ENCODE data around the gene DTL.

DTL gene

DNA sequence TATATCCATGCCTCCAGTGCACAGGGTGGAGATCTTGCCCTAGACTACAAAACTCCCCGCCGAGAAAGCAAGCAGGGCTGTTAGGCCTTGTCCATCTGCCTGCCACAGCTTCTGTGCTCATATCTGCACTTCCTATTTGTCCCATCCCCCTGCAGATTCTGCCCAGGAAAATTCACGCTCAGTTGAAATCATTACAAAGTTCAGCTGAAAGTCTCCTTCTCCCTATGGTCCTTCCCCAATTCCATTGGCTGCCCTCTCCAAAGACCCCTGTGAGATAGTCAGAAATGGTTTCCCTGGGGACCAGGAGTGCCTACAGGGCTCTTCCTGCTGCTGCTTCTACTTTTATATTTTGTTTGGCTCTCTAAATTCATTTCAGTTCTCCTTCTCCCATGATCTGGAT is 63.2 kb downstream of the DTL start:
- no peak for DNase-seq

DNA sequence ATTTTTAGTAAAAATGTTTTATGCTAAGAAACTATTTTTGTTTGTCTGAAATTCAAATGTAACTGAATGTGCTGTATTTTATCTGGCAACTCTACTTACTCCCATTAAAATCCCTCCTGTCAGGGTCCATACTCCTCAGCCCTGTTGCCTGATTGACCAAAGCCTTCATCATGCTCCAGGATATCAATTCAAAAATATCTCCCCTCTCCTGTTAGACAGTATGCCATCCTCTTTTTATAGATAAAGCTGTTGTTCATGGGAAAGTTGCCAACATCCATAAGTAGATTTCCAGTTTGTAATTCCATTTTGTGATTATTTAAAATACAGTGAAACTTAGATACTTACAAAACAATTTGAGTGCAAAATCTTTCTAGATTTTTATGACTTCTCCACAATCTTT is 65.7 kb downstream of the DTL start:
- DNase-seq, result no peak

DNA sequence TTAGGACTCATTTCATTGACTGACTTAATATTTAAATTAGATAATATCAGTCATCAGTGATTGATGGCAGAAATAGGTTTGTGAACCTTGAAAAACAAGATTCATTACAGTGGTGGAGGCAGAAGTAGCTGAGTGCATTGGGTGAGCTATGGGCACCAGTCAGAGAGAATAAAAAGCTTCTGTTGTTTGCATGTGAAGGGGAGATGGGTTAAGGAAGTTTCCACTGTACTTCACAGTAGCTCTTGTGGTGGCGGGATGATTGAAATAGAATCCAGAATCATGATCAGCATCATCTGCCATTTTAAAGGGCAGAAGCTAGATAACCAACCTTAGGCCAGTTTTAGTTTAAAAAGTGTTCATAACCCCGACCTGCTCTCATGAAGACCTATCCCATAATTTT is 66.2 kb downstream of the DTL start:
- DNase-seq, result no peak

DNA sequence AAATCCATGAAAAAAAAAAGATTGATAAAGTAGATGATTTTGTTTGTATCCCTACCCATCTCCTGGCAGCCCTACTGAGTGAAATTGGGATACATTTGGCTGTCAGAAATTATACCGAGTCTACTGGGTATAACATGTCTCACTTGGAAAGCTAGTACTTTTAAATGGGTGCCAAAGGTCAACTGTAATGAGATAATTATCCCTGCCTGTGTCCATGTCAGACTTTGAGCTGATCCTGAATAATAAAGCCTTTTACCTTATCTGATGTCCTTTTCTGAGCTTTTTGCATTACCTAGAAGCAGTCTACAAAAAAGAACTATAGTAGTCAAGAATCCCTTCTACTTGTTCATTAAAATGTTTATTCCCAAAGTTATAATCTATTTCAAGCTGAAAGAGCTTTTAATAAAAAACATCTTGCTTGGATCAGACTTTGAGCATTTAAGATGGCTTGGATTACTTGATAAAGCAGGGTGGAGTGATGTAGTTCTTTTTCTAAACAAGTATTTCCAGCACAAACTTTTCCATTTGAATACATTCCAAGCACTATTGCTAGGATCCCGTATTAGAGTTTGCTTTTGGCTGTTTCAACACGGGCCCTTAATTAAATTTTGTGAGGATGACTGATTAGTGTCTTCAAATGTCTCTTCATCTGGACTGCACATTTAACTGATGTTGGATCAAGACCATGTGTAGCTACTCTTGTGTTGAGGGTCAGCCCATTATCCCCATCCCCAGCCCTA is 69.2 kb downstream of the DTL start:
- DNase-seq, result no peak

- DNase-seq, result no peak
These were observed 70.8 kb downstream of the DTL start for GRCh38 chr1:212106286-212106792.

GRCh38 chr1:212107481-212107880 is 71.9 kb downstream of the DTL start:
- DNase-seq, result no peak

DNA sequence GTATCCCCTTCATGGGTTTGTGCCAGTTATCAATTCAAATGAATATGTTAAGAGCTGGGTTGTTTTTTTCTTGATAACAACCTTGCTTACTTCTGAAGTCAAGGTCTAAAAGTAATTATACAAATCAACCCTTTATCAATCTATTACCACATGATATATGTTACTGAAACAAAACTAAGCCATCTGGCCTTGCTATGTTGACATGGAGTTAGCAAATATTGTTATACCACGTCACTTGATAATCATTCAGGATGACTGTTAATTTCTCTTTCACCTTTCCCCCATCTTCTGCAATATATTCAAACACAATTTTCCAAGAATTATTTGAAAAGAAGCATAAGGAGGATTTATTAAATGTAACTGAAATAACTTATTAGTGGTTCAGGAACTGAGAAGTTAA is 72.6 kb downstream of the DTL start:
- DNase-seq, result no peak

- no peak for DNase-seq
These were observed 73.4 kb downstream of the DTL start for GRCh38 chr1:212108981-212109380.

- no peak for DNase-seq
These were observed 74.2 kb downstream of the DTL start for GRCh38 chr1:212109728-212110127.

DNA sequence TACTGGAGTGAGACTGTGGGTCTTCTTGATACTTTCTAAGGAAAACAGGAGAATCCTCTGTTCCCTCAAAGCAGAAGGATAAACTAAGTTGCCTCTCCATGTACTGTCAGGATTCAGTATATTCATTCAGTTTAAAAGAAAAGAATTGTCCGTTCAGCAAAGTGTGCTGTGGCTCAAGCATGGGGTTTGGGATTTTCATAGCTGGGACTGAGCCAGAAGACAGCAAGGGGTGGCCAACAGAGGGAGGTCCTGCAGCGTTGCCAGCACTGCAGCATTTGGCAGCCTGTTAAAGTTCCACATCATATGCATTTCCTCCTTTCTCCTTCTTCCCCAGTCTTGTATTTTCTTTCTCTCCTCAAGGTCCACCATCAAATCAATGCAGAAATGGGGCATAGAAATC is 75.1 kb downstream of the DTL start:
- DNase-seq, result no peak

- DNase-seq, result no peak
These were observed 76.0 kb downstream of the DTL start for GRCh38 chr1:212111536-212111935.

DNA sequence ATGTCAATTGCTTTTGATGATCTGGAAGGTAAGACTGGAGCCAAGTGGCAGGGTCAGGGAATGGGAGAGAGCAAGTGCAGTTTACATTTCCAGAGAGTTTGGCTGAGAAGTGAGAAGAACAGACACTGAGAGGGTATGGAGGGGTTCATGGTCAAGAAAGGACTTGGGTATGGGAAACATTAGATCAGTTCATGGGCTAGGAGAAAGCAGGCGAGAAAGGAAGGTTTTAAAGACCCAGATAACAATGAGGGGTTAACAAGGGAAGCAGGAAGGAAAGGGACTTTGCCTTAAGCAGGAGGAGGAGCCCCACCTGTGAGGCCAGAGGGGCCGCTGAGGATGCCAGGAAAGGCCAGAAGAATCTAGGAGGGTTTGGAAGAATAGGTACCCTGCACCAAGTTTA is 78.2 kb downstream of the DTL start:
- no peak for DNase-seq

GRCh38 chr1:212118167-212118871 is 82.8 kb downstream of the DTL start:
- no peak for DNase-seq

DNA sequence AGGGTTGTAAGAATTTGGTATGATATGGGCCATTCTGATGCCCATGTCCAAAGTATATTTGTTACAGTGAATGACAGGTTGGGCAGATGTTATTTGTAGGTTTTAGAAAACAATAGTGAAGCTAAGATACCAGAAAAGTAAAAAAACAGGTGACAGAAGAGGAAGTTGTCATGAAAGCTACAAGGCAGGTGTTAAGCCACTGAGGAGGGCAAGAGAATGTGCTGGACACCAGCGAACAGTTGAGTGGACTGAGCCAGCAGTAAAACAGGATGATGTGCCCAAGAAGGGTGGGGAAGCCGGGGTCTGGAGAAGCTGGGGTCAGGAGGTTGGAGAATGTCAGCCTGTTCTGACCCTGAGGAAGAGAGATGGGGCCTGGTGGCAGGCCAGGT is 83.3 kb downstream of the DTL start:
- no peak for DNase-seq

DNA sequence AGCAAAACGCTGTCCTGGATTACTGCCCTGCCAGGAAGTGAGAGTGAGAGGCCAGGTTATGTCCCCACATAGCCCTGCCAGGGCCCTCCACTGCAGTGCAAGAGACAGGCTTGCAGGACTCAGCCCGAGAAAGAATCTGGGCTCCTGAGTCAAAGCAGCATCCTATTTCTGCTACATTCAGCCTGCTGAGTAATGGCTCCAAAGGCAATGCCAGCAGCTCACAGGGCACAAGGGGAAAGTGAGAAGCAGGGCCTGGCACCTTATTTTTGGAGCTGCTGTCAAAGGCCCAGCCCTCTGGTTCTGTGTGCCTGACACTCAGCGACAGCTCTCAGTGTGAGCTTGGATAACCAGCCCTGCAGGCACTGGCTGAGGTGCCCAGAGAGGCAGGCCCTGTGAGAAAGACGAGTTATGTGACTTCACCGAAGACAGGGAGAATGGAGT is 83.9 kb downstream of the DTL start:
- DNase-seq, result no peak

DNA sequence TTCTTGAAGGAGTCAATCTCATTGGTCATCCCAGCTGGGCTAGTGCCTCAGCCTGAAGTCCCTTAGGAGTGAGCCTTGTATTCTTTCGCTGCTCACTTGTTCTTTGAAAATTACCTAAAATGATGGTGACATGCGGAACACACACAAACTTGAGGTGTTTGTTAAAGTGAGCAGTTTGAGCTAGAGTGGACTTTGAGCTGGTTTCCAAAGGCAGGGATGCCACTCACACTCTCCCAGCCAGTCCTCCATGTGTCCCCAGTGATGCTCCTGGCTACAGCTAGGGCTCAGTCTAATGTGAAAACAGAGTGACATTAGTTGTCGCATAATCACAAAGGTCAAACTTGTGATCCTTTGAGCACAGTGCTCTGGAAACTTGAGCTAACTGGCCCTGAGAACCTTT is 84.3 kb downstream of the DTL start:
- no peak for DNase-seq

DNA sequence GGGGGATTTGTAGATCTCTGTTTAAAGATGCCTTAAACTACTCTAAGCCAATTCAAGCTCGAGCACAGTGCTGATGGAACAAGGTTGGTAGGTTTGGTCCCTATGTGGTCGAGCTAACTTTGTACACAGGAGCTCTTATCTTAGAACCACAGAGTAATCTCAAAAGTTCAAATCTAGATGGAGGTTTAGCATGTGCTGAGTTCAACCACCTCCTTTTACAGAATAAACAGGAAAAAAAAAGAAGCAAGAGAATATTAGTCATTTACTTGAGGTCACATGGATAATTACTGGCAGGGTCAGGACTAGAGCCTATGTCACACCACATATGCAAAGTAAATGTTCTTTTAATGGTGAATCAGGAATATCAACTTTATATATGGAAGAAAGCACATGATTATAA is 86.2 kb downstream of the DTL start:
- DNase-seq, result no peak

DNA sequence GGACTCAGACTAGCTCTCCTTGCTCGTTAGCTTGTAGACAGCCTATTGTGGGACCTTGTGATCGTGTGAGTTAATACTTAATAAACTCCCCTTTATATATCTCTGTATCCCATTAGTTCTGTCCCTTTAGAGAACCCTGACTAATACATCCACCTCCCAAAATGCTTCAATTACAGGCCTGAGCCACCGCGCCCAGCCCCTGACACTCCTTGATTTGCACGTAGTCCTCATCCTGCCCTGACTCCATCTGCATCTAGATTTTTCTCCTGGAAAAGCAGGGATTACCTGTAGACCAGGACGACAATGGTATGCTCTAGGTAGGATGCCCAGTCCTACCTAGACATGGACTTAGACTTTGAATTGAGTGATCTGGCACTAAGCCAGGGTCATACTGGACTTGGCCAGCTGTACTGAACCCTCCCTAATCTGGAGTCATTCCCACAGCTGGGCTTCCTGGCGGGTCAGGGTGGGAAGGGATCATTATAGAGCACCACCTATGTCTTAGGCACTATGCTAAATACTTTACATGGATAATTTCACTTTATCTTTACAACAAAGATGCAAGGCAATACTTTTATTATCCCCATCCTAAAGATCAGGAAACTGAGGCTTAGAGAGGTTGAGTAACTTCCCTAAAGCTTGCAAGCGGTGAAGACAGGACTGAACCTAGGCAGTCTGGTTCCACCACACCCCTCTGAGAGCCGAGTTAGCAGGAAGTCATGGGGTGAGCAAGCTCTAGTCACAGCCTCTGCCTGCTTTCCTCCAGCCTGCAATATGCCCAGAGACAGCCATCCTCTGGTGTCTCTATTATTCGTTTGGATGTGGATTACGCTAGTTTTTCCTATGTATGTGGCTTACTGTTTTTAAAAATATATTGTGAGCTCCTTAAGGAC is 89.4 kb downstream of the DTL start:
- no peak for DNase-seq

DNA sequence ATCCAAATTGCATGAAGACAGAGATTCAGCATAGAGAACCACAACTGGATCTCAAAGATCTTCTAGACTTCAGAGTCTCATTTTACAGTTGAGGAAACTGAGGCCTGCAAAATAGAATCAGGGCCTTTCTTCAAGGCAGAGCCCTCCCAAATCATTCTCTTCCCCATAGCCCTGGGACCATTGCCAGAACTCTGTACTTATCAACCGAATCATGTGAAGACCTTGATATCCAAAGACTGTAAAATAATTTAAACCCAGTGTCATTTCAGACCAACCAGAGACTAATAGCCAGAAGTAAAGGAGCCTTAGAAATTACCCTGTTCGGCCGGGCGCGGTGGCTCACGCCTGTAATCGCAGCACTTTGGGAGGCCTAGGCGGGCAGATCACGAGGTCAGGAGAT is 90.1 kb downstream of the DTL start:
- no peak for DNase-seq

DNA sequence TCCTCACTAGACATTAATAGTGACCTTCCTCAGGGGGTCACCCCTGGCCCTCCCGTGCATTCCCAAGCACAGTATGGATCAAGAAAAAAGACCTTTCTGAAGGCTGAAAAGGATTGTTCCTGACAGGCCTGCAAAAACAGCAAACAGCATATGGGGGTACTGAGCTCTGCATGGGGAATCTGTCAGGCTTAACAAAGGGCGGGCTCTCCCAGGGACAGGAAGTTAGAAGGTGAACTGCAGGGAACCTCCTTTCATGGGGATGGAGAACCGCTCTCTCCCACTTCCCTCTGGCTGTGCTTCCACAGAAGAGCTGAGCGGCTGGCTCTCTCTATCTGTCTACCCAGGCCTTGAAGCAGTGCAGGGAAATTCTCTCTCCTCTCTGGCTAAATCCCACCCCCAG is 91.7 kb downstream of the DTL start:
- DNase-seq, result no peak

DNA sequence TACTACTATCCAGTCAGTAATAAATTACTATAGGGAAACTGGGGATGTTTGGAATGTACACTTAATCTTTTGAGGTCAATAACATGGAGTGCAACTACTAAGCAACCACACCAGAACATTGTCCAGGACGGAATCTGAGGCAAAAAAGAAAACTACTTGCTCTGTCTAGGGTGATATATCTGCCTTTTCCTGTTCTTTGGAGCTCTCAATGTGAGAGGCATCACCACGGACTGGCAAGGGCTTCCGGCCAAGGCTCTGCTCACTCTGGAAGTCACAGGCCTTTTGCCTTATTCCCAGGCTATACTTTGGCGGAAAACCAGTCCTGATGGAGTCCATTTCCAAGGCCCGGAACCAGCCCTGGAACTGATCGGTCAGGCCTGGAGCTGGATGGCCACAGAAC is 94.2 kb downstream of the DTL start:
- no peak for DNase-seq

GRCh38 chr1:212132025-212132424 is 96.5 kb downstream of the DTL start:
- no peak for DNase-seq

DNA sequence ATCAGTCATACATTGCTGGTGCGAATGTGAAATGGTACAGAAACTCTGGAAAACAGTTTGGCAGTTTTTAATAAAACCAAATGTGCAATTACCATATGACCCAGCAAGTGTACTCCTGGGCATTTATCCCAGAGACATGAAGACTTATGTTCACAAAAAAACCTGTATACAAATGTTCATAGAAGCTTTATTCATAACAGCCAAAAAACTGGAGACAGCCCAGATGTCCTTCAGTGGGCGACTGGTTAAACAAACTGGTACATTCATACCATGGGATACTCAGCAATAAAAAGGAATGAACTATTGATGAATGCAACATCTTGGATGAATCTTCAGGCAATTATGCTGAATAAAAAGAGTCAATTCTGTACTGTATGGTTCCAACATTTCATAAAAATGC is 97.8 kb downstream of the DTL start:
- DNase-seq, result no peak

DNA sequence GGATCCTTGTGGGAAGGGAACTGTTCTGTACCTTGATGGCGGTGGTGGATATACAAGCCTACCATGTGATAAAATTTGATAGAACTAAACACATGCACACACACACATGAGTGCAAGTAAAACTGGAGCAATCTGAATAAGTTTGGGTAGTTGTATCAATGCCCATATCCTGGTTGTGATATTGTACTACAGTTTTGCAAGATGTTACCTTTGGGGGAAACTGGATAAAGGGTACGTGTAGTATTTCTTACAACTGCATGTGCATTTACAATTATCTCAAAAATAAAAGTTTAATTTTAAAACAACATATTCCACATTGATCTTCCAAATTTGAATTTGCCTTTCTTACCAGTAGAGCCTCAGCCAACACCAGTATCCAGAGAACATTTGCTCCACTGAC is 99.6 kb downstream of the DTL start:
- no peak for DNase-seq

Data from activated naive CD4-positive, alpha-beta T cell treated with anti-CD3 and anti-CD28 coated beads, Interleukin-2, amount 50 U/mL, for 16 hours (primary cell).